HepG2 (cell line): ENCODE results near the gene EFEMP2. TPM values are rescaled to one million over a fixed set of nuclear protein-coding genes. Genes with fewer than 3 reads are reported as not detected.

ENCODE experiments used
- GATAD1 ChIP-seq: IDR thresholded peaks from 2 replicates; pipeline ENCODE4 v1.6.1; 2016; ENCODE audit warnings: missing genetic modification reagents, missing compliant biosample characterization
- HDAC1 ChIP-seq: sonication (generic); formaldehyde crosslinking; IDR thresholded peaks from 2 replicates; pipeline ENCODE4 v1.5.1; 2020; ENCODE audit warnings: mild to moderate bottlenecking, missing genetic modification reagents
- HNF4G ChIP-seq, 2 experiments: sonication (generic) in 1 of 2; formaldehyde crosslinking in 1 of 2; IDR thresholded peaks; 2 replicates each; pipeline versions ENCODE4 v1.4.0 to v1.6.1; 2011 to 2020; ENCODE audit warnings: borderline replicate concordance in 2 of 2, low read depth in 2 of 2, mild to moderate bottlenecking in 2 of 2, low read length in 1 of 2, missing genetic modification reagents in 1 of 2, moderate library complexity in 1 of 2
- KDM6A ChIP-seq: IDR thresholded peaks from 2 replicates; pipeline ENCODE4 v1.6.1; 2016; ENCODE audit warnings: low read depth
- ZBTB25 ChIP-seq: IDR thresholded peaks from 2 replicates; pipeline ENCODE4 v1.6.1; 2018; ENCODE audit warnings: missing genetic modification reagents
- ZNF574 ChIP-seq: sonication (generic); formaldehyde crosslinking; IDR thresholded peaks from 2 replicates; pipeline ENCODE4 v1.4.0; 2020; ENCODE audit warnings: missing genetic modification reagents
- polyA plus RNA-seq, 8 experiments: library from polyadenylated mRNA; depleted of rRNA in 3 of 8; stranded (reverse) in 7 of 8; unstranded in 1 of 8; fragments of >200 nt; fragmentation: Illumina TruSeq in 4 of 8; extraction: Trizol in 4 of 8; gene quantifications; 2 replicates each; pipeline versions ENCODE4 v1.2.1 to v1.2.3, GENCODE V29; 2011 to 2016; ENCODE audit warnings: low read depth in 4 of 8, missing spikeins in 1 of 8, mixed read lengths in 1 of 8; ENCODE audit not compliant: insufficient read depth in 1 of 8
- total RNA-seq, 5 experiments: library from RNA; depleted of rRNA; stranded (reverse); fragments of >200 nt; fragmentation: Illumina TruSeq; extraction: Trizol; gene quantifications; 2 replicates each; pipeline ENCODE4 v1.2.3, GENCODE V29; 2016; ENCODE audit warnings: low read depth in 1 of 5
- TF ChIP-seq, protein P1 (sequence below): IDR thresholded peaks from 2 replicates; pipeline ENCODE4 v1.6.1; 2016; ENCODE audit warnings: missing compliant biosample characterization, missing genetic modification reagents, borderline replicate concordance
- TF ChIP-seq, protein P2 (sequence below), 2 experiments: sonication (generic) in 1 of 2; formaldehyde crosslinking in 1 of 2; IDR thresholded peaks; 2 replicates each; pipeline versions ENCODE4 v1.4.0 to v1.6.1; 2018 to 2020; ENCODE audit warnings: missing genetic modification reagents in 2 of 2, borderline replicate concordance in 1 of 2, low read depth in 1 of 2, mild to moderate bottlenecking in 1 of 2, missing biosample characterization in 1 of 2

The EFEMP2 gene
- total and polyA plus RNA-seq, 2 of the 13 experiments (the other 11 are each of a cell fraction or from before 2014, with no cell fraction given), result 7.4 to 29.7 TPM

- TF ChIP-seq GATAD1 (CRISPR knock-in tag) (no peak), ZNF574 (CRISPR knock-in tag) (peak; percentile 25; the same call in 1 of the 2 replicates), KDM6A (CRISPR knock-in tag) (peak; percentile 20; the same call in 1 of the 2 replicates), ZBTB25 (CRISPR knock-in tag) (0 out of 2 replicates have a peak, but pooled peaks have one; percentile 15), HDAC1 (CRISPR knock-in tag) (peak; percentile 34; the same call in 1 of the 2 replicates), HNF4G (IDR thresholded peaks at IDR 0.05; ENCODE audit: borderline replicate concordance, low read depth, low read length) (peak; percentile 57; the same call in 1 of the 2 replicates), HNF4G (CRISPR knock-in tag; IDR thresholded peaks at IDR 0.05; ENCODE audit: borderline replicate concordance, low read depth) (peak; percentile 59; the same call in 1 of the 2 replicates)
- TF ChIP-seq, protein P1, sequence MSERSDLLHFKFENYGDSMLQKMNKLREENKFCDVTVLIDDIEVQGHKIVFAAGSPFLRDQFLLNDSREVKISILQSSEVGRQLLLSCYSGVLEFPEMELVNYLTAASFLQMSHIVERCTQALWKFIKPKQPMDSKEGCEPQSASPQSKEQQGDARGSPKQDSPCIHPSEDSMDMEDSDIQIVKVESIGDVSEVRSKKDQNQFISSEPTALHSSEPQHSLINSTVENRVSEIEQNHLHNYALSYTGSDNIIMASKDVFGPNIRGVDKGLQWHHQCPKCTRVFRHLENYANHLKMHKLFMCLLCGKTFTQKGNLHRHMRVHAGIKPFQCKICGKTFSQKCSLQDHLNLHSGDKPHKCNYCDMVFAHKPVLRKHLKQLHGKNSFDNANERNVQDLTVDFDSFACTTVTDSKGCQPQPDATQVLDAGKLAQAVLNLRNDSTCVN (CRISPR knock-in tag), result no peak
- TF ChIP-seq, protein P2, sequence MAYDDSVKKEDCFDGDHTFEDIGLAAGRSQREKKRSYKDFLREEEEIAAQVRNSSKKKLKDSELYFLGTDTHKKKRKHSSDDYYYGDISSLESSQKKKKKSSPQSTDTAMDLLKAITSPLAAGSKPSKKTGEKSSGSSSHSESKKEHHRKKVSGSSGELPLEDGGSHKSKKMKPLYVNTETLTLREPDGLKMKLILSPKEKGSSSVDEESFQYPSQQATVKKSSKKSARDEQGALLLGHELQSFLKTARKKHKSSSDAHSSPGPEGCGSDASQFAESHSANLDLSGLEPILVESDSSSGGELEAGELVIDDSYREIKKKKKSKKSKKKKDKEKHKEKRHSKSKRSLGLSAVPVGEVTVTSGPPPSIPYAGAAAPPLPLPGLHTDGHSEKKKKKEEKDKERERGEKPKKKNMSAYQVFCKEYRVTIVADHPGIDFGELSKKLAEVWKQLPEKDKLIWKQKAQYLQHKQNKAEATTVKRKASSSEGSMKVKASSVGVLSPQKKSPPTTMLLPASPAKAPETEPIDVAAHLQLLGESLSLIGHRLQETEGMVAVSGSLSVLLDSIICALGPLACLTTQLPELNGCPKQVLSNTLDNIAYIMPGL (CRISPR knock-in tag; IDR thresholded peaks at IDR 0.05; ENCODE audit: borderline replicate concordance in 1 of 2, low read depth in 1 of 2), result 0 out of 4 replicates have a peak, but pooled peaks of 1 of the 2 experiments have one; percentile 27
Observed at GRCh38 chr11:65821107-65821506, 51.5 kb downstream of the EFEMP2 start (continued).
